Measurements from ENCODE around the gene ABCG8. TPM values are rescaled to one million over a fixed set of nuclear protein-coding genes. Genes with fewer than 3 reads are reported as not detected.

ABCG8 gene
- total and polyA plus RNA-seq, 9 of the 15 experiments (the other 6 are each of a cell fraction or from before 2014, with no cell fraction given): not detected

DNA sequence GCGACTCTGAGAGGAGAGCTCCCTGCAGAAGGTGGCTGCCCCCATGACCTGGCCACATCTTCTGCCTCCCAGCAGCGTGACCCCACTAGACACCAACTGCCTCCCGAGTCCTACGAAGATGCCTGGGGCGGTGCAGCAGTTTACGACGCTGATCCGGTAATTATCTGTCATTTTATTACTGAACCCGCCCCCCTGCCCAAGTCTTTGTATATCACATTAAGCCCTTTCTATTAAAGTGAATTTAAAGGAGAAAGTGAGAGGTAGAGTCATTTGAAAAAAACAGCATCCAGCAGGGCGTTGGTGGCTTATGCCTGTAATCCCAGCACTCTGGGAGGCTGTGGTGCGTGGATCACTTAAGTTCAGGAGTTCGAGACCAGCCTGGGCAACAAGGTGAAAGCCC is 33.4 kb downstream of the ABCG8 start (continued):
- TF ChIP-seq NCOR1 (IDR thresholded peaks at IDR 0.05): no peak
- no peak for TF ChIP-seq ZNF778 (CRISPR knock-in tag; IDR thresholded peaks at IDR 0.05)

- intact Hi-C loops (cut with micrococcal nuclease): loop anchor here (5.0 to 10.0 kb wide), 4 partner anchors 73 to 1082 kb away; no protein-coding TSS in a partner anchor
- no peak for FAIRE-seq
- Histone ChIP-seq H3K4me2 (ENCODE audit: insufficient read depth, low read length) (no peak overlapping the region), H3K4me1 (replicated peaks in 1 of 2; ENCODE audit: control insufficient read depth in 2 of 2, insufficient read depth in 2 of 2, low read length in 2 of 2) (no peaks in the 10 kb centered on the region), H3K9me3 (replicated peaks; ENCODE audit: control insufficient read depth, insufficient read depth, low read depth, low read length) (no peaks in the 10 kb centered on the region), H3K27me3 (ENCODE audit: control insufficient read depth in 2 of 2, insufficient read depth in 2 of 2, low read length in 2 of 2) (peaks cover 25 to 56% of the 10 kb centered on the region in 2 experiments; a peak in 4 of 5 replicates), H4K20me1 (replicated peaks; ENCODE audit: control insufficient read depth, insufficient read depth, low read length) (peaks cover 4% of the 10 kb centered on the region; the same call in 1 of the 2 replicates), H3K27ac (ENCODE audit: extremely low read depth, low read depth, low read length) (no peak overlapping the region), H3K9ac (ENCODE audit: insufficient read depth in 1 of 2, low read depth in 2 of 2, low read length in 2 of 2) (no peak overlapping the region), H3K79me2 (ENCODE audit: control insufficient read depth, insufficient read depth, low read length) (no peaks in the 10 kb centered on the region), H3K4me3 (no peak overlapping the region), H3K9me1 (ENCODE audit: control insufficient read depth, insufficient read depth, low read length) (no peaks in the 10 kb centered on the region), H3K36me3 (ENCODE audit: control insufficient read depth, insufficient read depth, low read length) (no peaks in the 10 kb centered on the region), H2AFZ (ENCODE audit: low read depth, low read length) (no peak overlapping the region)
- no TSS peak for BruUV-seq (replicated peaks)
- ChIA-PET CTCF (ENCODE audit: low intra/inter-chr PET ratio) (interaction anchor here (0.7 kb wide), 1 partner anchor 1057 kb away, joined by 3 read pairs; no protein-coding TSS in a partner anchor), POLR2A (interaction anchor here (1.0 kb wide), 1 partner anchor 33 kb away, joined by 4 read pairs; no protein-coding TSS in a partner anchor)
- peak in 1 of 4 experiments; percentile 10 for DNase-seq (ENCODE audit: extremely low read depth in 1 of 4, low spot score in 3 of 4)
- ATAC-seq: peak; percentile 9; the same call in 1 of the 3 replicates
- in situ Hi-C loops (cut with MboI): loop anchor here (5.0 kb wide), 1 partner anchor 273 kb away; no protein-coding TSS in a partner anchor
- WGBS (ENCODE audit: insufficient coverage, low coverage, missing lambda C conversion rate): 6% methylated on average over 10 of the region's 11 CpGs
- no peak for TF ChIP-seq DLX4 (CRISPR knock-in tag; IDR thresholded peaks at IDR 0.05)
- TF ChIP-seq EP400 (IDR thresholded peaks at IDR 0.05): no peak
- no peak for TF ChIP-seq ZNF24 (IDR thresholded peaks at IDR 0.05)
- no peak for TF ChIP-seq KLF13 (tag; IDR thresholded peaks at IDR 0.05; ENCODE audit: borderline replicate concordance, low read depth)
- no peak for TF ChIP-seq SP1 (CRISPR knock-in tag; IDR thresholded peaks at IDR 0.05)
- no peak for TF ChIP-seq PTTG1 (tag; IDR thresholded peaks at IDR 0.05; ENCODE audit: low read depth)
- no peak for TF ChIP-seq ARHGAP35 (IDR thresholded peaks at IDR 0.05; ENCODE audit: partially characterized antibody)
- no peak for TF ChIP-seq GATA2 (CRISPR knock-in tag; IDR thresholded peaks at IDR 0.05)
- no peak for TF ChIP-seq TEAD1 (CRISPR knock-in tag; IDR thresholded peaks at IDR 0.05)
- no peak for TF ChIP-seq MLX (CRISPR knock-in tag; conservative IDR thresholded peaks at IDR 0.05)
- TF ChIP-seq EHMT2 (IDR thresholded peaks at IDR 0.05): no peak
- no peak for TF ChIP-seq FIP1L1 (IDR thresholded peaks at IDR 0.05; ENCODE audit: low read depth, low read length, poor library complexity, severe bottlenecking)
- no peak for TF ChIP-seq MAZ (CRISPR knock-in tag; conservative IDR thresholded peaks at IDR 0.05 in 1 of 2, IDR thresholded peaks at IDR 0.05 in 1 of 2)
- TF ChIP-seq NR2C2 (CRISPR knock-in tag; IDR thresholded peaks at IDR 0.05): no peak
- TF ChIP-seq NR2C2 (tag; IDR thresholded peaks at IDR 0.05): no peak
- no peak for TF ChIP-seq PATZ1 (CRISPR knock-in tag; IDR thresholded peaks at IDR 0.05; ENCODE audit: borderline replicate concordance)
Measured at GRCh38 chr2:43874776-43875451, 36.1 kb downstream of the ABCG8 start.

All from K562 (cell line).